GM13977 (cell line): ENCODE results near the gene PPP2R5E.

Experiments used
- DNase-seq: peaks from one replicate; pipeline ENCODE4 v3.0.0; 2012; ENCODE audit warnings: low spot score
- in situ Hi-C: fragments of 300-500 bp; cut with MboI; formaldehyde crosslinking; loops from one replicate; pipeline ENCODE4 v1.12.0; 2022; ENCODE audit warnings: low sequenced_read_pairs, low pct_unique_long_range_greater_than_20kb, mixed read lengths, inconsistent platforms; ENCODE audit not compliant: unreplicated experiment
- TF ChIP-seq, protein P1 (sequence below): IDR thresholded peaks from 2 replicates; pipeline ENCODE4 v1.5.1; 2012; ENCODE audit warnings: mild to moderate bottlenecking, control low read depth; ENCODE audit not compliant: insufficient read depth; ENCODE audit errors: extremely low read depth, missing control alignments

Gene PPP2R5E

DNA sequence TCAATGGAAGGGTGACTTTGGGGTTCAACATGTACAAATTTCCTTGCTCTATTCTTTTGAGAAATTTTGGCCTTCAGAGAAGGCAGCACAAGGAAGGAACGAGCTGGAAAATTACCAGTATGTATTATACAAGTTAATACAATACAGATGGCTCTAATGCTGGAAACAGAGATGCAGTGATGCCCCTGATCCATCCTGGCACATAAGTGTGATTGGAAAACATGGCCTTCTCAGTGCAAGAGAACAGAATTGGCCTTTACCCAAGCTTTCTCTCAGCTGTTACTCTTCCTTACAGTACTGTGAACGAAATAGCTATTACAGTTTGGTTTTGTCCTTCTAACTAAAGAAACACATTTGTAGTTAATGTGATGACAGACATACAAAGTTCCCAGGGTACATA, 122.0 kb downstream of the PPP2R5E start:
- TF ChIP-seq, protein P1, sequence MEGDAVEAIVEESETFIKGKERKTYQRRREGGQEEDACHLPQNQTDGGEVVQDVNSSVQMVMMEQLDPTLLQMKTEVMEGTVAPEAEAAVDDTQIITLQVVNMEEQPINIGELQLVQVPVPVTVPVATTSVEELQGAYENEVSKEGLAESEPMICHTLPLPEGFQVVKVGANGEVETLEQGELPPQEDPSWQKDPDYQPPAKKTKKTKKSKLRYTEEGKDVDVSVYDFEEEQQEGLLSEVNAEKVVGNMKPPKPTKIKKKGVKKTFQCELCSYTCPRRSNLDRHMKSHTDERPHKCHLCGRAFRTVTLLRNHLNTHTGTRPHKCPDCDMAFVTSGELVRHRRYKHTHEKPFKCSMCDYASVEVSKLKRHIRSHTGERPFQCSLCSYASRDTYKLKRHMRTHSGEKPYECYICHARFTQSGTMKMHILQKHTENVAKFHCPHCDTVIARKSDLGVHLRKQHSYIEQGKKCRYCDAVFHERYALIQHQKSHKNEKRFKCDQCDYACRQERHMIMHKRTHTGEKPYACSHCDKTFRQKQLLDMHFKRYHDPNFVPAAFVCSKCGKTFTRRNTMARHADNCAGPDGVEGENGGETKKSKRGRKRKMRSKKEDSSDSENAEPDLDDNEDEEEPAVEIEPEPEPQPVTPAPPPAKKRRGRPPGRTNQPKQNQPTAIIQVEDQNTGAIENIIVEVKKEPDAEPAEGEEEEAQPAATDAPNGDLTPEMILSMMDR, result no peak
- in situ Hi-C loops, result no loop called here
- DNase-seq, result no peak

DNA sequence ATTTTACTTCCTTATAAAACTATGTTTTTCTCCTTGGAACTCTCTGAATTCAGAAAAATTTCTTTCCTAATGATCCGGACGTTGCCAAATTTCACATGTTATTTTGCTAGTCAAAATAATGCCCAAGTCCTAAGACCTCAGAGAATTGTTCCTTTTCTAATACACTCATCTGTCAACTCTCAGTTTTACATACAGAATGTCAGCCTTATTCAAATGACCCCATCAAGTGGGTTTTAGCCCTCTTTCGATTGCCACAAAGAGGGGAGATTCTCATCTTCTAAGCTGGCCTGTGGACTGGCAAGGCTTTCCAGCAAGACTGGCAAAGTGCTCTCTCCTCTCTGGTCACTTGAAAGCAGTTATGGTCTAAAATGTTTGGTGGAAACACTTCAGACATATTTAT, 125.2 kb downstream of the PPP2R5E start:
- TF ChIP-seq, protein P1, result no peak
- DNase-seq, result no peak
- in situ Hi-C loops, result no loop called here

DNA sequence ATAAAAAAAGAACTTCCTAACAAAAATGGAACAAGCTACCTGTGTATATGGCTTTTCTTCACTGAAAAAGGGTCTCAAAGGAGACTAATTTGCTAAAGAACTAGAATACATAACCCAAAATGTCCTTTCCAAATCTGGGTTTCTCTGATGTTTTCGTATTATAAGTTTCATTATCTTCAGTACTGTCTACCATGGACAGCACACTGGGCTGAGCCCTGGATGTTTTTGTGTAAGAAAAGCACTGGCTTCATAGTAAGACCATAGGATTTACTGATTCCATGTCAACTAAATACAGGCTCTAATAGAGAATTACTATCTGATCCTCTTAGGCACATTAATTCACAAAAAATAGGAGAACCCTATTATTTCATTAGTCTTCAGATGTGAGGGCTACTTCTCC, 130.2 kb downstream of the PPP2R5E start:
- DNase-seq, result no peak
- TF ChIP-seq, protein P1, result no peak
- in situ Hi-C loops, result no loop called here

DNA sequence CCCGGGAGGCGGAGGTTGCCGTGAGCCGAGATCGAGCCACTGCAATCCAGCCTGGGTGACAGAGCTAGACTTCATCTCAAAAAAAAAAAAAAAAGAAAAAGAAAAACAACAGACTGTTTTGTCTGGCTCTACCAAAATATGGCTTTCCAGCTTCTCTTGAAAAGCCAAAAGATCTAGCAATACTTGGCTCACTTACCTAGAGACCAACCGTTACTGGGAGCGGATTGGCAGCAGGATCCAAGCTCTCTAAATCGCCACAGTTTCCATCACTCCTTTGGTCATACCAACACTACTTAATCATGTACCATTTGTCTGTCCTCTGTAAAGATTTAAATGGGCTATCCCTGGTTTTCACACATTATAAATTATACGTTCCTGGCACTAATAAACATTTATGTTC, 136.8 kb downstream of the PPP2R5E start:
- in situ Hi-C loops, result no loop called here
- no peak for DNase-seq
- TF ChIP-seq, protein P1, result no peak

DNA sequence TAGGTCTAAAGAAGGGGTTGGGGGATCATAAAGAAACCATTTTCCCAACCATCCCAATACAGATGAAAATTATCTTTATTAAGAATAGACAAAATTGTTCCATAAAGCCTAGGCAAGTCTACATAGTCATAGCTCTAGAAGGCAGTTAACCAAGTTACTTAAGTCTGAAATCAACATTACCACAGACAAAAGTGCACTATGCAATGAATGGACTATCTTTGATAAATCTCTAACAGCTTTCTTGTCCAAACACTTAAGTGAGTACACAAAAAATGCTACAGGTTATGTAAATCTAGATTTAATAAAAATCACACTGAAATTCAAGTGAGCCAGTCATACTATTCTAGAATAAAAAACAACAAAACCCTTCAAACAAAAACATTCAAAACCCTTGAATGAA, 137.5 kb downstream of the PPP2R5E start:
- in situ Hi-C loops, result no loop called here
- TF ChIP-seq, protein P1, result no peak
- no peak for DNase-seq

DNA sequence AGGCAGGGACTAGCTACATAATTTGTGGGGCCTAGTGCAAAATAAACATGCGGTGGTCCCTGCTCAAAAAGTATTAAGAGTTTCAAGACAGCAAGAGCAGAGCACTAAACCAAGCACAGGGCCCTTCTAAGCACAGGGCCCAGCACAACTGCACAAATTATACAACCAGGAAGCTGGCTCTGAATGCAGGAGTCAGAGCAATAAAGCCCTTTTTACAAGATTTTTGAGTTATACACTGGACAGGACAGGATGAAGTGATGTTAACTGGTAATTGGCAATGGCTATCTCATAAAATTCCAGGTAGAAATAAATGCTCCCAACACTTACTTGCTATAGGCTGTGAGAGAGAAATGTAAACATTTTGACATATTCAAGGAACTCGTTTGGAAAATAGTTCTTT, 138.3 kb downstream of the PPP2R5E start:
- in situ Hi-C loops, result no loop called here
- TF ChIP-seq, protein P1, result no peak
- DNase-seq, result no peak

DNA sequence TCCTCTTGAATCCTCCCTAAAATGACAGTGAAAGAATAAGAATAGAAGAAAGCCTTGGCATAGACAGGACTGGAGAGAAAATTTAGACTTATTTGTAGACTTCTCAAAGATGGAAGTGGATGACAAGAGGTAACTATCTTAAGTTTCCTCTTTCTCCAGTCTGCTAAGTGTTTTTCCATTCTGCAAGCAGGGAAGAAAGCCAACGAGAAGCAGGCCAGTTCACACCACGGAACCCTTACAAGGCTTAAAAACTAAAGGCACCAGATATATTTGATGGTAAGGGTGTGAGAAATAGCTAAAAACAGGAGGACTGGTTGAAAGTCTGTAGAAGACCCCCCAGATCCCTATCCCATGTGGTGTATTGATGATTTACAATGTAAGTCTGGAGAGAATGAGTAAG, 141.5 kb downstream of the PPP2R5E start:
- in situ Hi-C loops, result no loop called here

More for the DNA sequence above, 141.5 kb downstream of the PPP2R5E start:
- no peak for DNase-seq
- TF ChIP-seq, protein P1, result no peak
